ENCODE measurements around the gene GALNT18. TPM values are rescaled to one million over a fixed set of nuclear protein-coding genes. Genes with fewer than 3 reads are reported as not detected.
A peak's percentile ranks its signal among the peaks of the same experiment; 100 is the strongest.

Gene GALNT18
- total RNA-seq, 1 donor from 2014 or later: 20.0 TPM

- no peak for DNase-seq (ENCODE audit: low spot score)
These were observed 88.7 kb downstream of the GALNT18 start for GRCh38 chr11:11533057-11533456.

GRCh38 chr11:11532574-11532973 is 89.2 kb downstream of the GALNT18 start:
- DNase-seq (ENCODE audit: low spot score): no peak

- DNase-seq (ENCODE audit: low spot score): peak; percentile 17
These were observed 90.5 kb downstream of the GALNT18 start for GRCh38 chr11:11531131-11531908.

GRCh38 chr11:11528986-11529385 is 92.8 kb downstream of the GALNT18 start:
- DNase-seq (ENCODE audit: low spot score): no peak

- DNase-seq (ENCODE audit: low spot score): no peak
These were observed 96.5 kb downstream of the GALNT18 start for GRCh38 chr11:11525283-11525682.

GRCh38 chr11:11524436-11525061 is 97.3 kb downstream of the GALNT18 start:
- no peak for DNase-seq (ENCODE audit: low spot score)

- DNase-seq (ENCODE audit: low spot score): no peak
These were observed 99.2 kb downstream of the GALNT18 start for GRCh38 chr11:11522591-11522990.

GRCh38 chr11:11521306-11522002 is 100.4 kb downstream of the GALNT18 start:
- no peak for DNase-seq (ENCODE audit: low spot score)

- no peak for DNase-seq (ENCODE audit: low spot score)
These were observed 101.4 kb downstream of the GALNT18 start for GRCh38 chr11:11520231-11521015.

GRCh38 chr11:11519184-11519583 is 102.6 kb downstream of the GALNT18 start:
- no peak for DNase-seq (ENCODE audit: low spot score)

- no peak for DNase-seq (ENCODE audit: low spot score)
These were observed 107.6 kb downstream of the GALNT18 start for GRCh38 chr11:11514246-11514645.

GRCh38 chr11:11513422-11513821 is 108.4 kb downstream of the GALNT18 start:
- DNase-seq (ENCODE audit: low spot score): no peak

GRCh38 chr11:11512929-11513328 is 108.9 kb downstream of the GALNT18 start:
- no peak for DNase-seq (ENCODE audit: low spot score)

- no peak for DNase-seq (ENCODE audit: low spot score)
These were observed 109.3 kb downstream of the GALNT18 start for GRCh38 chr11:11512502-11512901.

- no peak for DNase-seq (ENCODE audit: low spot score)
These were observed 109.7 kb downstream of the GALNT18 start for GRCh38 chr11:11512090-11512489.

- DNase-seq (ENCODE audit: low spot score): no peak
These were observed 110.9 kb downstream of the GALNT18 start for GRCh38 chr11:11510939-11511338.

- DNase-seq (ENCODE audit: low spot score): no peak
These were observed 116.1 kb downstream of the GALNT18 start for GRCh38 chr11:11505692-11506091.

- DNase-seq (ENCODE audit: low spot score): no peak
These were observed 116.6 kb downstream of the GALNT18 start for GRCh38 chr11:11505190-11505589.

GRCh38 chr11:11504071-11504470 is 117.7 kb downstream of the GALNT18 start:
- peak; percentile 20 for DNase-seq (ENCODE audit: low spot score)

- no peak for DNase-seq (ENCODE audit: low spot score)
These were observed 119.4 kb downstream of the GALNT18 start for GRCh38 chr11:11502263-11502861.

GRCh38 chr11:11501546-11502262 is 120.1 kb downstream of the GALNT18 start:
- peak; percentile 29 for DNase-seq (ENCODE audit: low spot score)
